CD14-positive monocyte (primary cell): ENCODE measurements around the gene GPR142. TPM values are rescaled to one million over a fixed set of nuclear protein-coding genes. Genes with fewer than 3 reads are reported as not detected.
A peak's percentile ranks its signal among the peaks of the same experiment; 100 is the strongest.

ENCODE experiments used
- DNase-seq, 3 donors: peaks; one replicate each; pipeline ENCODE4 v3.0.0-alpha.2; 2011 to 2022
- H2AFZ ChIP-seq: 2 replicates; pipeline ENCODE4 v1.6.0; 2012; ENCODE audit warnings: mild to moderate bottlenecking, low read depth, low read length, inconsistent platforms; ENCODE audit not compliant: insufficient read depth, poor library complexity, severe bottlenecking
- H3K27ac ChIP-seq, 2 donors: 1 replicate in 1 of 2; 2 replicates in 1 of 2; pipeline ENCODE4 v1.5.1; 2012 to 2013; ENCODE audit warnings: low read length in 2 of 2, control low read depth in 1 of 2, inconsistent platforms in 1 of 2, low read depth in 1 of 2, mild to moderate bottlenecking in 1 of 2
- H3K27me3 ChIP-seq, 2 donors: one replicate each; pipeline versions ENCODE4 v1.6.0 to v1.6.1; 2011 to 2013; ENCODE audit warnings: low read length in 2 of 2; ENCODE audit not compliant: control insufficient read depth in 2 of 2, insufficient read depth in 2 of 2
- H3K36me3 ChIP-seq, 2 donors: replicated peaks in 1 of 2; 1 replicate in 1 of 2; 2 replicates in 1 of 2; pipeline versions ENCODE4 v1.5.1 to v1.6.1; 2012 to 2013; ENCODE audit warnings: low read length in 2 of 2, control low read depth in 1 of 2, inconsistent platforms in 1 of 2, mild to moderate bottlenecking in 1 of 2; ENCODE audit not compliant: insufficient read depth in 2 of 2, control insufficient read depth in 1 of 2
- H3K4me1 ChIP-seq, 2 donors: 1 replicate in 1 of 2; 2 replicates in 1 of 2; pipeline versions ENCODE4 v1.5.1 to v1.6.1; 2012 to 2013; ENCODE audit warnings: low read length in 2 of 2, control low read depth in 1 of 2, inconsistent platforms in 1 of 2, mild to moderate bottlenecking in 1 of 2, moderate library complexity in 1 of 2; ENCODE audit not compliant: insufficient read depth in 2 of 2, control insufficient read depth in 1 of 2
- H3K4me2 ChIP-seq: replicated peaks from 2 replicates; pipeline ENCODE3; 2012; ENCODE audit warnings: low read length, moderate library complexity, mild to moderate bottlenecking; ENCODE audit not compliant: poor library complexity, severe bottlenecking; ENCODE audit errors: extremely low read depth
- H3K4me3 ChIP-seq, 3 experiments: fragments of 200-600 bp in 1 of 3; sonication (generic) in 1 of 3; replicated peaks in 1 of 3; 1 replicate in 2 of 3; 2 replicates in 1 of 3; pipeline ENCODE4 v1.5.1; 2011 to 2013; ENCODE audit warnings: low read length in 3 of 3, mild to moderate bottlenecking in 3 of 3, control low read depth in 2 of 3, low read depth in 2 of 3, inconsistent platforms in 1 of 3, moderate library complexity in 1 of 3
- H3K79me2 ChIP-seq: 2 replicates; pipeline ENCODE4 v1.6.0; 2012; ENCODE audit warnings: mild to moderate bottlenecking, control low read depth, inconsistent platforms, low read length, moderate library complexity; ENCODE audit not compliant: insufficient read depth
- H3K9ac ChIP-seq: 2 replicates; pipeline ENCODE4 v1.6.0; 2017; ENCODE audit warnings: low read length, mild to moderate bottlenecking; ENCODE audit not compliant: insufficient read depth, poor library complexity, severe bottlenecking
- H3K9me3 ChIP-seq, 2 donors: replicated peaks in 1 of 2; 1 replicate in 1 of 2; 2 replicates in 1 of 2; pipeline versions ENCODE4 v1.5.1 to v1.6.1; 2012 to 2013; ENCODE audit warnings: low read length in 2 of 2, control low read depth in 1 of 2; ENCODE audit not compliant: control insufficient read depth in 1 of 2, insufficient read depth in 1 of 2
- H4K20me1 ChIP-seq: 2 replicates; pipeline ENCODE4 v1.6.0; 2012; ENCODE audit warnings: mild to moderate bottlenecking, low read length, control low read depth, moderate library complexity; ENCODE audit not compliant: insufficient read depth
- H3K27ac Mint-ChIP-seq, 7 donors: one replicate each; pipeline ENCODE4 v1.8.0; 2020; ENCODE audit warnings: mild to moderate bottlenecking in 7 of 7, mixed read lengths in 7 of 7, moderate library complexity in 6 of 7, inconsistent platforms in 2 of 7
- H3K27me3 Mint-ChIP-seq, 3 donors: one replicate each; pipeline ENCODE4 v1.8.0; 2021 to 2022; ENCODE audit warnings: low read depth in 3 of 3, mild to moderate bottlenecking in 3 of 3, mixed read lengths in 3 of 3, moderate library complexity in 3 of 3, inconsistent platforms in 1 of 3
- H3K36me3 Mint-ChIP-seq, 2 donors: one replicate each; pipeline ENCODE4 v1.8.0; 2020; ENCODE audit warnings: mixed read lengths in 2 of 2, inconsistent platforms in 1 of 2, mild to moderate bottlenecking in 1 of 2
- H3K4me1 Mint-ChIP-seq: one replicate; pipeline ENCODE4 v1.8.0; 2020; ENCODE audit warnings: mild to moderate bottlenecking, mixed read lengths
- H3K4me3 Mint-ChIP-seq, 2 donors: one replicate each; pipeline ENCODE4 v1.8.0; 2020; ENCODE audit warnings: mild to moderate bottlenecking in 2 of 2, mixed read lengths in 2 of 2, moderate library complexity in 1 of 2
- H3K9me3 Mint-ChIP-seq, 7 donors: one replicate each; pipeline ENCODE4 v1.8.0; 2020 to 2022; ENCODE audit warnings: mixed read lengths in 7 of 7, mild to moderate bottlenecking in 6 of 7, moderate library complexity in 6 of 7, inconsistent platforms in 2 of 7
- WGBS: methylation state at CpG from one replicate; pipeline ENCODE4 v1.1.5; 2013; ENCODE audit warnings: missing lambda C conversion rate; ENCODE audit not compliant: insufficient coverage; 5-methylcytosine and 5-hydroxymethylcytosine counted together
- intact Hi-C, 2 donors: fragments of 100-400 bp; cut with micrococcal nuclease; formaldehyde crosslinking; loops; one replicate each; pipeline versions ENCODE4 v1.15.0 to v1.15.1; 2023
- polyA plus RNA-seq, 3 donors: library from polyadenylated mRNA; depleted of rRNA in 1 of 3; unstranded in 2 of 3; stranded (reverse) in 1 of 3; fragments of 300-500 nt in 2 of 3; fragments of >200 nt in 1 of 3; fragmentation: Illumina TruSeq in 2 of 3; gene quantifications; 1 replicate in 2 of 3; 2 replicates in 1 of 3; pipeline ENCODE4 v1.2.3, GENCODE V29; 2012 to 2021
- TF ChIP-seq, protein P1 (sequence below): fragments of 200-600 bp; IDR thresholded peaks from one replicate; pipeline ENCODE4 v1.8.0; 2022; ENCODE audit warnings: antibody characterized with exemption, mild to moderate bottlenecking

GPR142 gene
- polyA plus RNA-seq, 3 donors: not detected

- no peaks in the 10 kb centered on the region for H3K36me3 Mint-ChIP-seq
- no peak overlapping the region for H3K27ac Mint-ChIP-seq
- Histone ChIP-seq H3K27ac (no peak overlapping the region), H3K9me3 (no peaks in the 10 kb centered on the region), H3K9ac (no peak overlapping the region), H3K4me1 (peaks cover 4 to 7% of the 10 kb centered on the region in 2 donors), H3K4me3 (no peak overlapping the region), H2AFZ (no peak overlapping the region), H3K36me3 (no peaks in the 10 kb centered on the region), H3K79me2 (no peaks in the 10 kb centered on the region), H4K20me1 (no peaks in the 10 kb centered on the region), H3K4me2 (no peak overlapping the region), H3K27me3 (no peaks in the 10 kb centered on the region)
- no peaks in the 10 kb centered on the region for H3K9me3 Mint-ChIP-seq
- no peak overlapping the region for H3K4me3 Mint-ChIP-seq
- H3K27me3 Mint-ChIP-seq: peaks cover 7 to 11% (median 9%) of the 10 kb centered on the region in 3 donors
- peak in 1 of 3 donors; percentile 12 for DNase-seq
- peaks cover 5% of the 10 kb centered on the region for H3K4me1 Mint-ChIP-seq
- 82% methylated on average over 2 of the region's 3 CpGs for WGBS
- intact Hi-C loops: loop anchor here (5.0 to 10.0 kb wide), 6 partner anchors 117 to 490 kb away; partner anchors contain the start of gene RAB37 (in 2 of the 2)
- TF ChIP-seq, protein P1, sequence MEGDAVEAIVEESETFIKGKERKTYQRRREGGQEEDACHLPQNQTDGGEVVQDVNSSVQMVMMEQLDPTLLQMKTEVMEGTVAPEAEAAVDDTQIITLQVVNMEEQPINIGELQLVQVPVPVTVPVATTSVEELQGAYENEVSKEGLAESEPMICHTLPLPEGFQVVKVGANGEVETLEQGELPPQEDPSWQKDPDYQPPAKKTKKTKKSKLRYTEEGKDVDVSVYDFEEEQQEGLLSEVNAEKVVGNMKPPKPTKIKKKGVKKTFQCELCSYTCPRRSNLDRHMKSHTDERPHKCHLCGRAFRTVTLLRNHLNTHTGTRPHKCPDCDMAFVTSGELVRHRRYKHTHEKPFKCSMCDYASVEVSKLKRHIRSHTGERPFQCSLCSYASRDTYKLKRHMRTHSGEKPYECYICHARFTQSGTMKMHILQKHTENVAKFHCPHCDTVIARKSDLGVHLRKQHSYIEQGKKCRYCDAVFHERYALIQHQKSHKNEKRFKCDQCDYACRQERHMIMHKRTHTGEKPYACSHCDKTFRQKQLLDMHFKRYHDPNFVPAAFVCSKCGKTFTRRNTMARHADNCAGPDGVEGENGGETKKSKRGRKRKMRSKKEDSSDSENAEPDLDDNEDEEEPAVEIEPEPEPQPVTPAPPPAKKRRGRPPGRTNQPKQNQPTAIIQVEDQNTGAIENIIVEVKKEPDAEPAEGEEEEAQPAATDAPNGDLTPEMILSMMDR: no peak
Measured at GRCh38 chr17:74374858-74375257, 7.6 kb downstream of the GPR142 start.

DNA sequence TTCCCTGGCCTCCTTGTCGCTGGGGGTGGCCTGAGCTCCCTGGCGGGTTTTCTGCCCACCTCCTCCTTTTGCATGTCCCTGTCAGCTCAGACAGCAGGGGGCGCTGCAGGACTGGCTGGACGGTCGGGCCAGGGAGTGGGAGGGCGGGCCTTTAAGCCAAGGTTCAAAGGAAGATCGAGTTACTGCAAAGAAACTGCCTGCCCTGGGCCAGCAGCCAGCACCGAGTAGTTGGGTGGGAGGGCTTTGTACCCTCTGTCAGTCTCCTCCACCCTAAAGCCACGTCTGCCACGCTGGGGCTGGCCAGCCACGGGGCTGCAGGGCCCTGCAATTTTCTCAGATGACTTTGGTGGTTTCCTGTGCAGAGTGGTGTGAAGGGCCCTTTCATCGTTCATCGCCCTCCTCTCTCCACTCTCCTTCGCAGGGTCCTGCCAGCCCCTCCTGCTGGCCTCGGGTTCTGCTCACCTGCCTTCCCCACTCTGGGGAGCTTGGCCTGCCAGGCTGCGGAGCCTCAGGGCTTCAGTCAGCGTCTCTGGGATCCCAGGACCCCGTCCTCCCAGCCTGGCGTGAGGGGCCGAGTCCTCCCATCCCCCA, 12.3 kb downstream of the GPR142 start:
- Histone ChIP-seq H3K4me2 (peak overlapping the region; percentile 56), H3K9me3 (no peaks in the 10 kb centered on the region), H3K4me3 (peak overlapping the region in 1 of 3 experiments; percentile 43), H2AFZ (peak overlapping the region; percentile 53), H3K4me1 (peaks cover 8 to 15% of the 10 kb centered on the region in 2 donors), H3K27me3 (no peaks in the 10 kb centered on the region), H3K9ac (peak overlapping the region; percentile 19), H3K27ac (no peak overlapping the region), H3K36me3 (no peaks in the 10 kb centered on the region), H4K20me1 (no peaks in the 10 kb centered on the region), H3K79me2 (no peaks in the 10 kb centered on the region)
- TF ChIP-seq, protein P1: peak; percentile 96
- peak; percentile 76 to 84 (median 84) for DNase-seq
- Mint-ChIP-seq H3K27me3 (peaks cover 7 to 12% (median 8%) of the 10 kb centered on the region in 3 donors), H3K9me3 (no peaks in the 10 kb centered on the region), H3K4me1 (peaks cover 13% of the 10 kb centered on the region), H3K27ac (no peak overlapping the region), H3K4me3 (no peak overlapping the region), H3K36me3 (no peaks in the 10 kb centered on the region)
- intact Hi-C loops: loop anchor here (1.0 to 10.0 kb wide), 10 partner anchors 77 to 485 kb away; partner anchors contain the start of gene RAB37 (in 2 of the 2)
- 13% methylated on average over 13 of the region's 20 CpGs for WGBS
